SK-N-SH (cell line): ENCODE measurements around the gene CDKN3. TPM values are rescaled to one million over a fixed set of nuclear protein-coding genes. Genes with fewer than 3 reads are reported as not detected.

Experiments
- CTCF ChIA-PET: fragments of 300-600, 350-600 bp; formaldehyde crosslinking; extraction: SDS; loops from one replicate; lab custom pipeline; 2021; lab: Yijun Ruan, JAX
- POLR2A ChIA-PET: fragments of 350-600 bp; sonication (Branson Sonifier 250); formaldehyde crosslinking; extraction: SDS; loops from one replicate; lab custom pipeline; 2020; ENCODE audit warnings: antibody characterized with exemption, inconsistent platforms; lab: Yijun Ruan, JAX
- DNase-seq: peaks from one replicate; pipeline ENCODE4 v3.0.0; 2012
- H2AFZ ChIP-seq: fragments of 200-600 bp; sonication (generic); 2 replicates; pipeline ENCODE4 v1.8.1; 2016; ENCODE audit warnings: antibody characterized with exemption, mild to moderate bottlenecking, low read depth
- H3F3A ChIP-seq: fragments of 200-600 bp; sonication (generic); replicated peaks from 2 replicates; pipeline ENCODE3; 2016; ENCODE audit warnings: antibody characterized with exemption, mild to moderate bottlenecking; ENCODE audit not compliant: insufficient read depth
- H3K27ac ChIP-seq, 2 experiments: fragments of 200-500 bp in 1 of 2; fragments of 200-600 bp in 1 of 2; sonication (Bioruptor generic) in 1 of 2; sonication (generic), shearing (Covaris generic) in 1 of 2; 2 replicates each; pipeline versions ENCODE4 v1.5.1 to v1.6.1; 2014 to 2016; ENCODE audit warnings: low read depth in 2 of 2, inconsistent platforms in 1 of 2, low read length in 1 of 2, mild to moderate bottlenecking in 1 of 2, mixed read lengths in 1 of 2
- H3K27me3 ChIP-seq: fragments of 200-600 bp; sonication (generic), shearing (Covaris generic); 2 replicates; pipeline ENCODE4 v1.6.1; 2016; ENCODE audit warnings: mixed run types; ENCODE audit not compliant: insufficient read depth
- H3K36me3 ChIP-seq, 2 experiments: fragments of 200-500 bp in 1 of 2; fragments of 200-600 bp in 1 of 2; sonication (Bioruptor generic) in 1 of 2; sonication (generic) in 1 of 2; replicated peaks in 1 of 2; 2 replicates each; pipeline versions ENCODE3 to v1.5.1; 2014 to 2016; ENCODE audit warnings: low read length in 1 of 2, mild to moderate bottlenecking in 1 of 2; ENCODE audit not compliant: insufficient read depth in 2 of 2, control insufficient read depth in 1 of 2
- H3K4me1 ChIP-seq, 2 experiments: fragments of 200-500 bp in 1 of 2; fragments of 200-600 bp in 1 of 2; sonication (Bioruptor generic) in 1 of 2; sonication (generic), shearing (Covaris generic) in 1 of 2; 2 replicates each; pipeline versions ENCODE4 v1.5.1 to v1.6.1; 2014 to 2016; ENCODE audit warnings: low read depth in 1 of 2, low read length in 1 of 2, mixed run types in 1 of 2; ENCODE audit not compliant: insufficient read depth in 2 of 2, control insufficient read depth in 1 of 2
- H3K4me2 ChIP-seq: fragments of 200-600 bp; sonication (generic), shearing (Covaris generic); 2 replicates; pipeline ENCODE4 v1.6.1; 2017; ENCODE audit warnings: mixed run types
- H3K4me3 ChIP-seq, 2 experiments: fragments of 200-500 bp in 1 of 2; fragments of 200-600 bp in 1 of 2; sonication (Bioruptor generic) in 1 of 2; sonication (generic), shearing (Covaris generic) in 1 of 2; 2 replicates each; pipeline versions ENCODE4 v1.5.1 to v1.8.1; 2014 to 2016; ENCODE audit warnings: low read depth in 2 of 2, inconsistent platforms in 1 of 2, low read length in 1 of 2, mild to moderate bottlenecking in 1 of 2, mixed read lengths in 1 of 2, moderate library complexity in 1 of 2
- H3K79me2 ChIP-seq: fragments of 200-600 bp; sonication (generic); 2 replicates; pipeline ENCODE4 v1.8.1; 2017; ENCODE audit warnings: mild to moderate bottlenecking; ENCODE audit not compliant: insufficient read depth
- H3K9ac ChIP-seq: fragments of 200-600 bp; sonication (generic); 2 replicates; pipeline ENCODE4 v1.6.1; 2017; ENCODE audit warnings: mixed run types
- H3K9me2 ChIP-seq: fragments of 200-600 bp; sonication (generic); 2 replicates; pipeline ENCODE4 v1.6.1; 2017; ENCODE audit warnings: mixed run types
- H3K9me3 ChIP-seq: fragments of 200-600 bp; sonication (generic); 2 replicates; pipeline ENCODE4 v1.6.1; 2017; ENCODE audit warnings: mixed run types, mild to moderate bottlenecking, moderate library complexity
- H4K20me1 ChIP-seq: fragments of 200-600 bp; sonication (generic); 2 replicates; pipeline ENCODE4 v1.6.1; 2017; ENCODE audit warnings: mild to moderate bottlenecking, mixed run types; ENCODE audit not compliant: insufficient read depth
- EP300 ChIP-seq, 2 experiments: IDR thresholded peaks; 2 replicates each; pipeline versions ENCODE4 v1.4.0 to v1.6.1; 2012; ENCODE audit warnings: borderline replicate concordance in 1 of 2, low read depth in 1 of 2, low read length in 1 of 2
- GATA2 ChIP-seq: sonication (generic); formaldehyde crosslinking; IDR thresholded peaks from 2 replicates; pipeline ENCODE4 v1.5.0; 2020; ENCODE audit warnings: mild to moderate bottlenecking, missing genetic modification reagents
- NFIC ChIP-seq: IDR thresholded peaks from 2 replicates; pipeline ENCODE4 v1.4.0; 2012; ENCODE audit warnings: borderline replicate concordance
- WGBS: methylation state at CpG from one replicate; pipeline ENCODE4 v1.1.6; 2017; ENCODE audit warnings: low lambda C conversion rate; 5-methylcytosine and 5-hydroxymethylcytosine counted together
- polyA plus RNA-seq, 3 experiments: library from polyadenylated mRNA; depleted of rRNA; stranded (reverse); fragments of >200 nt; gene quantifications; 2 replicates each; pipeline ENCODE4 v1.2.3, GENCODE V29; 2012
- TF ChIP-seq, protein P1 (sequence below): fragments of 150-350 bp; IDR thresholded peaks from 2 replicates; pipeline ENCODE4 v1.6.1; 2016; ENCODE audit warnings: mild to moderate bottlenecking, low read depth, low read length
- TF ChIP-seq, protein P2 (sequence below): IDR thresholded peaks from 2 replicates; pipeline ENCODE4 v1.6.1; 2012; ENCODE audit warnings: mild to moderate bottlenecking, low read depth, low read length, moderate library complexity

The CDKN3 gene
- polyA plus RNA-seq, 1 of the 3 experiments (the other 2 are of a cell fraction), result 26.7 TPM

DNA sequence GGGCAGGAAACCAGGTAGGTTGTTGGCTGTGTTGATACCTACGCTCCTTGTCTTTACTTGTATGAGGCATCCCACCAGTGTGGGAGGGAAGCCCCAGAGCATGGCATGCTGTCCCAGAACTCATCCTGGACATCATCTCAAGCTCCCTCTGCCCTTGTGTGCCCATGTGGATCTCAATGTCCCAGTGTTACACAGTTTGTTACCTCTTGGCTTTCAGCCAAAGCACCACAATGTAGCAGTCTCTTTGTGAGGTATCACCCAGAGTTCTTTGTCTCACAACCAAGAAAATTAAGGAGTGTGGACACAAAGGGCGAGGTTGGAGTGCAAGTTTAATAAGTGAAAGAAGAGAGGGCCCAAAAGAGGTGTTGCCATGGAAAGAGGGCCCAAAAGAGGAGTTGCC is 43.1 kb upstream of the CDKN3 start:
- H3K79me2 ChIP-seq, result no peaks in the 10 kb centered on the region
- H2AFZ ChIP-seq, result no peak overlapping the region
- no peak overlapping the region for H3K4me3 ChIP-seq
- H3K9me3 ChIP-seq, result no peaks in the 10 kb centered on the region
- ChIA-PET POLR2A (no interaction called here), CTCF (interaction anchor here (0.6 to 1.6 kb wide), 3 partner anchors 13 to 1302 kb away, joined by 3 to 7 read pairs (median 6); no protein-coding TSS in a partner anchor)
- no peaks in the 10 kb centered on the region; the same call in 1 of the 2 replicates for H3K27me3 ChIP-seq
- 58% methylated on average over 2 of the region's 2 CpGs for WGBS
- no peak for TF ChIP-seq NFIC
- TF ChIP-seq, protein P1, sequence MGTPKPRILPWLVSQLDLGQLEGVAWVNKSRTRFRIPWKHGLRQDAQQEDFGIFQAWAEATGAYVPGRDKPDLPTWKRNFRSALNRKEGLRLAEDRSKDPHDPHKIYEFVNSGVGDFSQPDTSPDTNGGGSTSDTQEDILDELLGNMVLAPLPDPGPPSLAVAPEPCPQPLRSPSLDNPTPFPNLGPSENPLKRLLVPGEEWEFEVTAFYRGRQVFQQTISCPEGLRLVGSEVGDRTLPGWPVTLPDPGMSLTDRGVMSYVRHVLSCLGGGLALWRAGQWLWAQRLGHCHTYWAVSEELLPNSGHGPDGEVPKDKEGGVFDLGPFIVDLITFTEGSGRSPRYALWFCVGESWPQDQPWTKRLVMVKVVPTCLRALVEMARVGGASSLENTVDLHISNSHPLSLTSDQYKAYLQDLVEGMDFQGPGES, result no peak
- H3F3A ChIP-seq, result peaks cover 5% of the 10 kb centered on the region
- H3K36me3 ChIP-seq, result no peaks in the 10 kb centered on the region
- H4K20me1 ChIP-seq, result no peaks in the 10 kb centered on the region
- no peak for DNase-seq
- H3K9ac ChIP-seq, result no peak overlapping the region
- peaks cover 4 to 6% of the 10 kb centered on the region in 2 experiments; a peak in 2 of 4 replicates for H3K4me1 ChIP-seq
- H3K27ac ChIP-seq, result no peak overlapping the region
- H3K4me2 ChIP-seq, result no peak overlapping the region
- no peaks in the 10 kb centered on the region for H3K9me2 ChIP-seq

DNA sequence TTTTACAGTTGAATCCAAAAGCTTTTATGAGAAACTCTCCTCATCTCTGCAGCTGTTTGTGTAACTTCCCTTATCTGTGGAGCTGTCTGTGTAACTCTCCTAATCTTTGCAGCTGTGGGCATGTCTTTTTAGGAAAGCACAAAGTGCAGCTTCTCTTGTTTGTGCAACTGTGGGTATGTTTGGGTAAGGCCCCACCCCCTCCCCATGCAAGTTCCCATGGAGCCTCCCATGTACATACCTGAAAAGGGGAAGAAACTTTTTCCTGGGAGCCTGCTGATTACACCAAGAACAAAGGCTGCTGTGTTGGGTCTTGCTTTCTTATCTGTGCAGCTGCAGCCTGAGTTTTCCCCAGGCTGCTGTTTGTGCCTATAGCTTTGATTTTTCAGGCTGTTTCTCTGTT is 42.7 kb upstream of the CDKN3 start:
- Histone ChIP-seq H3K36me3 (no peaks in the 10 kb centered on the region), H3F3A (peaks cover 5% of the 10 kb centered on the region), H3K9me3 (no peaks in the 10 kb centered on the region), H3K4me3 (no peak overlapping the region), H3K4me2 (no peak overlapping the region), H4K20me1 (no peaks in the 10 kb centered on the region), H2AFZ (no peak overlapping the region), H3K9me2 (no peaks in the 10 kb centered on the region), H3K79me2 (no peaks in the 10 kb centered on the region), H3K9ac (no peak overlapping the region), H3K27me3 (no peaks in the 10 kb centered on the region; the same call in 1 of the 2 replicates), H3K4me1 (peaks cover 4 to 6% of the 10 kb centered on the region in 2 experiments; a peak in 2 of 4 replicates), H3K27ac (no peak overlapping the region)
- no peak for DNase-seq
- TF ChIP-seq, protein P2, sequence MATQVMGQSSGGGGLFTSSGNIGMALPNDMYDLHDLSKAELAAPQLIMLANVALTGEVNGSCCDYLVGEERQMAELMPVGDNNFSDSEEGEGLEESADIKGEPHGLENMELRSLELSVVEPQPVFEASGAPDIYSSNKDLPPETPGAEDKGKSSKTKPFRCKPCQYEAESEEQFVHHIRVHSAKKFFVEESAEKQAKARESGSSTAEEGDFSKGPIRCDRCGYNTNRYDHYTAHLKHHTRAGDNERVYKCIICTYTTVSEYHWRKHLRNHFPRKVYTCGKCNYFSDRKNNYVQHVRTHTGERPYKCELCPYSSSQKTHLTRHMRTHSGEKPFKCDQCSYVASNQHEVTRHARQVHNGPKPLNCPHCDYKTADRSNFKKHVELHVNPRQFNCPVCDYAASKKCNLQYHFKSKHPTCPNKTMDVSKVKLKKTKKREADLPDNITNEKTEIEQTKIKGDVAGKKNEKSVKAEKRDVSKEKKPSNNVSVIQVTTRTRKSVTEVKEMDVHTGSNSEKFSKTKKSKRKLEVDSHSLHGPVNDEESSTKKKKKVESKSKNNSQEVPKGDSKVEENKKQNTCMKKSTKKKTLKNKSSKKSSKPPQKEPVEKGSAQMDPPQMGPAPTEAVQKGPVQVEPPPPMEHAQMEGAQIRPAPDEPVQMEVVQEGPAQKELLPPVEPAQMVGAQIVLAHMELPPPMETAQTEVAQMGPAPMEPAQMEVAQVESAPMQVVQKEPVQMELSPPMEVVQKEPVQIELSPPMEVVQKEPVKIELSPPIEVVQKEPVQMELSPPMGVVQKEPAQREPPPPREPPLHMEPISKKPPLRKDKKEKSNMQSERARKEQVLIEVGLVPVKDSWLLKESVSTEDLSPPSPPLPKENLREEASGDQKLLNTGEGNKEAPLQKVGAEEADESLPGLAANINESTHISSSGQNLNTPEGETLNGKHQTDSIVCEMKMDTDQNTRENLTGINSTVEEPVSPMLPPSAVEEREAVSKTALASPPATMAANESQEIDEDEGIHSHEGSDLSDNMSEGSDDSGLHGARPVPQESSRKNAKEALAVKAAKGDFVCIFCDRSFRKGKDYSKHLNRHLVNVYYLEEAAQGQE, result no peak
- TF ChIP-seq GATA2, result no peak
- no peak for TF ChIP-seq NFIC
- TF ChIP-seq EP300 (IDR thresholded peaks at IDR 0.05; ENCODE audit: borderline replicate concordance in 1 of 2, low read depth in 1 of 2, low read length in 1 of 2), result no peak
- ChIA-PET CTCF (interaction anchor here (0.6 to 1.6 kb wide), 3 partner anchors 13 to 1302 kb away, joined by 3 to 7 read pairs (median 6); no protein-coding TSS in a partner anchor), POLR2A (no interaction called here)
